ENCODE data around the gene C3orf22.
"Not testable (repeated sequence)": the region's sequence is repeated elsewhere in the genome, so short reads cannot be mapped to it uniquely, and the experiment has no call there.

Gene C3orf22

DNA sequence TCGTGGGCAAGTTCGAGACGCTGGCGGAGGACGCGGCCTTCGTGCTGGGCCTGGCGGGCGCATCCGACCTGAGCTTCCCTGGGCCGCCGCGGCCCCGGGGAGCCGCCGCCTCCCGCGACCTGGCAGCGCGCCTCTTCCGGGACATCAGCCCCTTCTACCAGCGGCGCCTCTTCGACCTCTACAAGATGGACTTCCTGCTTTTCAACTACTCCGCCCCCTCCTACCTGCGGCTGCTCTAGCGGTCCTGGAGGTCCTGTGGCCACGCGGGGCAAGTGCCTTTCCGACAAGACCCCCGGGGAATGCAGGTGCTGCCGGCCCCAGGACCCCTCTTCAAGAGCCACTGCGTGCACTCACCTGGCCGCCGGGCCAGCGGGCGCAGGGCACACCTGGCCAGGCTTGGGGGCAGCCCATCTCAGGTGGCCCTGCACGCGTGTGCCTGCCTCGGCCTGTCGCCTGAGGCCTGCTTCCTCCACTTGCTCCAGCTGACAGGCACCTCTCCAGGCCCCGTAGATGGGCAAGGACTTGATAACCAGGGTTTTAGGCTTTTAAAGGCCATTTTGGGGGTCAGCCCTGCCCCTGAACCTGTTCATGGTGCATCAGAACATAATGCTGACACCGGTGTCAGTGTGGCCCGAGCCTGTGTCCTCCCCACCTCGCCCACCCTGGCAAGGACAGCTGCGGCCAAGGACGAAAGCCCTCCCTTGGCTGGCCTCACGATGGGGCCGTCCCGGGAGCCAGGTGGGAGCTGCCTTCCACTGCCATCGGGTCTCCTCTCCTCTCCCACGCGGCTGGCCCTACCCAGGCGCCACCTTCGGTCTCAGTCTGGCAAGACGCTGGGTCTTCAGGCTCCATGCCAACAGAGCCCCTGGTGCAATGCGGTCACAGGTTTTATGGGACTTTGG, 16.1 kb downstream of the C3orf22 start:
- no peak for DNase-seq

GRCh38 chr3:126541628-126542339, 16.9 kb downstream of the C3orf22 start:
- no peak for DNase-seq

DNA sequence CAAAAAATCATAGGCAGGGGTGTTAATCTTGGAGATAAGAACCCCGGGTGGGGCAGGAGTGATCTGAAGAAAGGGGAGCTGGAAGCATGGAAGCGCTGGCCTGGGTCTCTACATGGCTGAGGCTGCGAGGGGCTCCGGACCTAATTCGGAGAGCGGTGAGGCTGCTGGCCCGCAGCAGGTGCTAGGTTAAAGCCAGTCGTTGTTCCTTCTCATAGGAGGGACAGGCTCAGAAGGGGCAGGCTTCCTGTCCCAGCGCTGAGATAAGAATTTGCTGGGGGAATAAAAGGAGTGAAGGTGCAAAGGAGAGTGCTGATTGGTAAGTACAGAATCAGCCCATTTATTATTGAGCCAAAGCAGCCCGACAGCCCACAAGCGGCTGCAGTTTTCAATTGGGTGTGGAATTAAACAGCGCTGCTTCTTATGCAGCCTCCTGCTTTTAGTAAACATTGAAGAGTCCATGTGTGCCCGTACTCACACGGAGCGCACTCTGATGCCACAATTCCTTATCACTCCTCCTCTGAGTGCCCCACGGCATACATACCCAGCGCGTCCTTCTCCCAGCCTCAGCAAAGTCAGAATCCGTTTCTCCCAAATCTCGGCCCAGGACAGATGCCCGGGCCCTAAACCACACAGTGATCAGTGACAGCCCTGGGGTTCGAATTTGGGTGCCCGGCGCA, 17.6 kb downstream of the C3orf22 start:
- no peak for DNase-seq

- peak; percentile 74 for DNase-seq
These were observed 18.3 kb downstream of the C3orf22 start for GRCh38 chr3:126540342-126540849.

- no peak for DNase-seq
These were observed 19.0 kb downstream of the C3orf22 start for GRCh38 chr3:126539558-126540250.

DNA sequence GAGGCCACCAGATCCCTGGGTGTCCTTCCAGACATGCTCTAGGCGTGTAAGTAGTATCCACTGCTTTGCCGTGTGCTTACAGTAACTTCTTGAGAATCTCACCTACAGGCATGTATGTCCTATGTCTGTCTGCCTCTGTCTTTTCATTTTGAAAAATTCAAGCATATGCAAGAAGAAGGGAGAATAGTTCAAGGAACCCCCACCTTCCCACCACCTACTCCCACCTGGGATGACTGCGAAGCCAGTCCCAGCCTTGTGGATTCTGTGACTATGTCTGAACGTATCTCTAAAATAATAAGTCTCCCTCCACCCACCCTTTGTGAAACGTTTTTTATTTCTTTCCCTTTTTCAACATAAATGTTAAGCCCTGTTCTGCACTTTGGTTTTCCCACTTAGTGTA, 19.8 kb downstream of the C3orf22 start:
- DNase-seq, result no peak

DNA sequence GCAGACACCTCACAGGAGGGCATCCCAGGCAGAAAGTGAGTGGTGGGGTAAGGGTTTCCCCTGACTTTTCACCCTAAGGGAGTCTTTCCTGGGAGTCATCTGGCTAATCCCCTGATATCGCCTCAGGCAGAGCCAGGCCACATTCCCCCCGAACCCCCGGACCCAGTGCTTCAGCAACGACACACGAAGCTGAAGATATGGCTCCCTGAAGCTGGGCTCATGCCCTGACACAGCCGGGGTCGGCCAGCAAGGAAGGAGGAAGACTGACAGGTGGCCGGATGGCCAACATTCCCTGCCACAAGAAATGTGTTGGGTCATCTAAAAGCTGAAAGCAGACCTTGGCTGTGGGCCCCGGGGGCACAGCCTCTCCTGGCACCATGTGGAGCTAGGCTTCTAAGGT, 20.4 kb downstream of the C3orf22 start:
- DNase-seq, result no peak

GRCh38 chr3:126537730-126538281, 20.9 kb downstream of the C3orf22 start:
- DNase-seq, result no peak

GRCh38 chr3:126537116-126537729, 21.5 kb downstream of the C3orf22 start:
- no peak for DNase-seq

- no peak for DNase-seq
These were observed 22.6 kb downstream of the C3orf22 start for GRCh38 chr3:126536126-126536525.

DNA sequence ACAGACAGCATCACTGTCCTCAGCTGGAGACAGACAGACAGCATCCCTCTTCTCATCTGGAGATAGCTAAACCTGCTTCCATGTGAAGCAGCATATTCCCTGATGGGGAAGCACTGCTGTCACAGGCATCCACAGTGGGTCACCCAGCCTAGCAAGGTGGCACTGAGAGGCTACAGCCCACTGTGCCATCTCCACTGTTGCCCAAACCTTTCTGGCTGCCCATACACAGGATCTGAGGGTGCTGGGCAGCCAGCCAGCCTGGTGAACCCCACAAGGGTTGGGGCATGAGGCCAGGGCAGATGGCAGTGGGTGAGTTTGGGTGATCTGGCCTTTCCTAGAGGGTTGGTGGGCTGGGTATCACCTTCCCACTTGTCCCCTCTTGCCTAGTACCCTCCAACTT, 23.1 kb downstream of the C3orf22 start:
- no peak for DNase-seq

DNA sequence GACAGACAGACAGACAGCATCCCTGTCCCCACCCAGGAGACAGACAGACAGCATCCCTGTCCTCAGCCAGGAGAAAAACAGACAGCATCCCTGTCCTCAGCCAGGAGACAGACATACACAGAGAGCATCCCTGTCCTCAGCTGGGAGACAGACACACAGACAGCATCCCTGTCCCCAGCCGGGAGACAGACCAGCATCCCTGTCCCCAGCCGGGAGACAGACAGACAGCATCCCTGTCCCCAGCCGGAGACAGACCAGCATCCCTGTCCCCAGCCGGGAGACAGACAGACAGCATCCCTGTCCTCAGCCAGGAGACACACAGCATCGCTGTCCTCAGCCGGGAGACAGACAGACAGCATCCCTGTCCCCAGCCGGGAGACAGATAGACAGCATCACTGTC, 24.0 kb downstream of the C3orf22 start:
- not testable (repeated sequence) for DNase-seq

- no peak for DNase-seq
These were observed 25.2 kb downstream of the C3orf22 start for GRCh38 chr3:126533506-126533905.

- no peak for DNase-seq
These were observed 27.7 kb downstream of the C3orf22 start for GRCh38 chr3:126531051-126531330.

DNA sequence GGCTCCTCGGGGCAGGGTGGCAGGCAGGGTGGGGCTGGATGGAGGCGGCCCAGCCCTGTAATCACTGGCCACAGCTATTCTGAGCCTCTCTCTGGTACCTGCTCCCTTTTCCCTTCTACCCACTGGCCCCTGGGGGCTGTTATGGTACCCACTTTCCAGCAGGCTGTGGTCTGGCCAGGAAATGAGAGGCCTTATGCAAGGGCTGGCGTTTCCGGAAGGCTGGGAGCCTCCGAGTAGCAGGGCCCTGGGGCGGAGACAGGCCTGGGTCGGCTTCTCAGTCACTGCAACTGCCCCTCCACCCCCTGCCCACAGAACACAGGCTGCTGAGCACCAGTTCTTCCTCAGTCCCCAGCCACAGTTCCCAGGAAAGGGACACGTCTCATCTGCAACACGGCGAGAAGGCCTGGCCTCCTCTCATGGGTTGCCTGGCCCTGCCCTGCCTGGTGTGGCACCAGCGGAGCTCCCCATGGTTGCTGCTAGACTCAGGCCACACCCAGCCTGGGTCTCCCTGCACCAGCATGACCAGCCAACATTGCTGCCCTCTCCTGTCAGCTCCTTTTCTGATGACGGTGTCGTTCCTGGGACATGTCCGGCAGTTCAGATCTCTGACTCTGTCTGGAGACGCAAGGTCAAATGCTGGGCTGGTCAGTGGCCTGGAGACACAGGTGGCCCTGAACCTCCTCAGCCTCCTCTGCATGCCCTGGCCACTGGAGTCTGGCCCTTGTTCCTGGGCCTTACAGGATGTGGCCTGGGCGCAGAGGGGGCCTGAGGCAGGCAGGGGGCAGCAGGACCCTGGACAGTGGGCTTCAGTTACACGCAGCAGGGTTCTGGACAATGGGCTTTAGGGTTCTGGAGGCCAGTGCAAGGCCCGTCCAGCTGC, 28.3 kb downstream of the C3orf22 start:
- no peak for DNase-seq

- no peak for DNase-seq
These were observed 29.1 kb downstream of the C3orf22 start for GRCh38 chr3:126529585-126530170.

- DNase-seq, result no peak
These were observed 29.8 kb downstream of the C3orf22 start for GRCh38 chr3:126528800-126529541.

- no peak for DNase-seq
These were observed 30.3 kb downstream of the C3orf22 start for GRCh38 chr3:126528419-126528799.

GRCh38 chr3:126527455-126528211, 31.1 kb downstream of the C3orf22 start:
- DNase-seq, result no peak
